ENCODE measurements around the gene OR7A10.

Gene OR7A10

GRCh38 chr19:14837391-14837790 lies 11.3 kb downstream of the OR7A10 start:
- no peaks in the 10 kb centered on the region for H3K27me3 ChIP-seq (ENCODE audit: control insufficient read depth, insufficient read depth, low read length)
- H3K27ac ChIP-seq, result no peak overlapping the region
- TF ChIP-seq, protein P1, sequence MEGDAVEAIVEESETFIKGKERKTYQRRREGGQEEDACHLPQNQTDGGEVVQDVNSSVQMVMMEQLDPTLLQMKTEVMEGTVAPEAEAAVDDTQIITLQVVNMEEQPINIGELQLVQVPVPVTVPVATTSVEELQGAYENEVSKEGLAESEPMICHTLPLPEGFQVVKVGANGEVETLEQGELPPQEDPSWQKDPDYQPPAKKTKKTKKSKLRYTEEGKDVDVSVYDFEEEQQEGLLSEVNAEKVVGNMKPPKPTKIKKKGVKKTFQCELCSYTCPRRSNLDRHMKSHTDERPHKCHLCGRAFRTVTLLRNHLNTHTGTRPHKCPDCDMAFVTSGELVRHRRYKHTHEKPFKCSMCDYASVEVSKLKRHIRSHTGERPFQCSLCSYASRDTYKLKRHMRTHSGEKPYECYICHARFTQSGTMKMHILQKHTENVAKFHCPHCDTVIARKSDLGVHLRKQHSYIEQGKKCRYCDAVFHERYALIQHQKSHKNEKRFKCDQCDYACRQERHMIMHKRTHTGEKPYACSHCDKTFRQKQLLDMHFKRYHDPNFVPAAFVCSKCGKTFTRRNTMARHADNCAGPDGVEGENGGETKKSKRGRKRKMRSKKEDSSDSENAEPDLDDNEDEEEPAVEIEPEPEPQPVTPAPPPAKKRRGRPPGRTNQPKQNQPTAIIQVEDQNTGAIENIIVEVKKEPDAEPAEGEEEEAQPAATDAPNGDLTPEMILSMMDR (IDR thresholded peaks at IDR 0.05), result no peak
- H3K79me2 ChIP-seq, result no peaks in the 10 kb centered on the region
- H3K9me3 ChIP-seq (ENCODE audit: control insufficient read depth, low read length), result no peaks in the 10 kb centered on the region
- H3K9ac ChIP-seq, result no peak overlapping the region
- no peaks in the 10 kb centered on the region for H3K36me3 ChIP-seq (ENCODE audit: control insufficient read depth, insufficient read depth, low read length)
- no peak overlapping the region for H3K4me2 ChIP-seq (ENCODE audit: low read length)
- no peak overlapping the region for H2AFZ ChIP-seq
- no peak overlapping the region for H3K4me3 ChIP-seq (ENCODE audit: low read depth, low read length)
- peaks cover 7% of the 10 kb centered on the region for H3K4me1 ChIP-seq

GRCh38 chr19:14835011-14835410 lies 13.7 kb downstream of the OR7A10 start, which contains the start of the genes OR7A5 and OR7C1:
Gene OR7A5, minus strand, starts transcription at chr19:14835185. Its CDS starts 6,944 bp downstream, at chr19:14828241.
Gene OR7C1, minus strand, starts transcription at chr19:14835185. Its CDS starts 35,049 bp downstream, at chr19:14800136.
- peak within 1 kb of the TSS; percentile 86 for H3K27ac ChIP-seq
- no peaks in the 10 kb centered on the region for H3K27me3 ChIP-seq (ENCODE audit: control insufficient read depth, insufficient read depth, low read length)
- no peaks in the 10 kb centered on the region for H3K9me3 ChIP-seq (ENCODE audit: control insufficient read depth, low read length)
- H2AFZ ChIP-seq, result peak within 1 kb of the TSS; percentile 54
- H3K36me3 ChIP-seq (ENCODE audit: control insufficient read depth, insufficient read depth, low read length), result no peaks in the 10 kb centered on the region
- peak within 1 kb of the TSS; percentile 10 for H3K4me2 ChIP-seq (ENCODE audit: low read length)
- peaks cover 7% of the 10 kb centered on the region for H3K4me1 ChIP-seq
- no peaks in the 10 kb centered on the region for H3K79me2 ChIP-seq
- H3K4me3 ChIP-seq (ENCODE audit: low read depth, low read length), result no peak within 1 kb of the TSS
- TF ChIP-seq, protein P1 (IDR thresholded peaks at IDR 0.05), result no peak
- H3K9ac ChIP-seq, result no peak within 1 kb of the TSS

GRCh38 chr19:14830702-14831101 lies 18.0 kb downstream of the OR7A10 start:
- no peak overlapping the region for H3K27ac ChIP-seq
- TF ChIP-seq, protein P1 (IDR thresholded peaks at IDR 0.05), result no peak

GRCh38 chr19:14826006-14826405 lies 22.7 kb downstream of the OR7A10 start:
- no peaks in the 10 kb centered on the region for H3K79me2 ChIP-seq
- no peak overlapping the region for H2AFZ ChIP-seq
- no peak overlapping the region for H3K9ac ChIP-seq
- H3K27me3 ChIP-seq (ENCODE audit: control insufficient read depth, insufficient read depth, low read length), result no peaks in the 10 kb centered on the region
- no peak overlapping the region for H3K4me2 ChIP-seq (ENCODE audit: low read length)
- H3K4me1 ChIP-seq, result no peaks in the 10 kb centered on the region
- H3K9me3 ChIP-seq (ENCODE audit: control insufficient read depth, low read length), result no peaks in the 10 kb centered on the region
- TF ChIP-seq, protein P1 (IDR thresholded peaks at IDR 0.05), result no peak
- H3K27ac ChIP-seq, result no peak overlapping the region
- no peak overlapping the region for H3K4me3 ChIP-seq (ENCODE audit: low read depth, low read length)
- H3K36me3 ChIP-seq (ENCODE audit: control insufficient read depth, insufficient read depth, low read length), result no peaks in the 10 kb centered on the region

More at GRCh38 chr19:14830702-14831101, 18.0 kb downstream of the OR7A10 start:
- no peak overlapping the region for H3K4me3 ChIP-seq (ENCODE audit: low read depth, low read length)
- H3K9me3 ChIP-seq (ENCODE audit: control insufficient read depth, low read length), result no peaks in the 10 kb centered on the region
- no peaks in the 10 kb centered on the region for H3K79me2 ChIP-seq
- no peaks in the 10 kb centered on the region for H3K27me3 ChIP-seq (ENCODE audit: control insufficient read depth, insufficient read depth, low read length)
- no peak overlapping the region for H3K9ac ChIP-seq
- H3K4me1 ChIP-seq, result peaks cover 4% of the 10 kb centered on the region
- no peak overlapping the region for H3K4me2 ChIP-seq (ENCODE audit: low read length)
- H3K36me3 ChIP-seq (ENCODE audit: control insufficient read depth, insufficient read depth, low read length), result no peaks in the 10 kb centered on the region
- H2AFZ ChIP-seq, result no peak overlapping the region

DNA sequence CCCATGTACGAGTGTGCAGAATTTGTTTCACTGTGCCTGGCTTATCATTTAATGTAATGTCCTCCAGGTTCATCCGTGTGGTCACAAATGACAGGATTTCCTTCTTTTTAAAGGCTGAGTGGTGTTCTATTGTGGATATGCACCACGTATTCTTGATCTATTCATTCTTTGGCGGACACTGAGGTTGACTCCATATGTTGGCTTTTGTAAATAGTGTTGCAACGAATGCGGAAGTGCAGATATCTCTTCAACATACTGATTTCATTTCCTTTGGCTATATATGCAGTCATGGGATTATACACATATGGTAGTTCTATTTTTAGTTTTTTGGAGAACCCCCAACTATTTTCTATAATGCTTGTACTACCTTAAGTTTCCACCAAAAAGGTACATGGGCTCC lies 26.8 kb downstream of the OR7A10 start:
- no peaks in the 10 kb centered on the region for H3K36me3 ChIP-seq (ENCODE audit: control insufficient read depth, insufficient read depth, low read length)
- no peaks in the 10 kb centered on the region for H3K27me3 ChIP-seq (ENCODE audit: control insufficient read depth, insufficient read depth, low read length)
- H2AFZ ChIP-seq, result no peak overlapping the region
- TF ChIP-seq, protein P1 (IDR thresholded peaks at IDR 0.05), result no peak
- H3K4me2 ChIP-seq (ENCODE audit: low read length), result no peak overlapping the region
- H3K9me3 ChIP-seq (ENCODE audit: control insufficient read depth, low read length), result no peaks in the 10 kb centered on the region
- no peak overlapping the region for H3K9ac ChIP-seq
- no peak overlapping the region for H3K4me3 ChIP-seq (ENCODE audit: low read depth, low read length)
- H3K4me1 ChIP-seq, result no peaks in the 10 kb centered on the region
- H3K27ac ChIP-seq, result no peak overlapping the region
- no peaks in the 10 kb centered on the region for H3K79me2 ChIP-seq
